Fibroblast of peridontal ligament (primary cell): ENCODE data around the gene PPRC1.

Experiments
- DNase-seq: peaks from one replicate; pipeline ENCODE4 v3.0.0-alpha.2; 2010; ENCODE audit errors: extremely low read depth

Gene PPRC1

GRCh38 chr10:102188941-102189898 is 56.4 kb downstream of the PPRC1 start:
- peak; percentile 16 for DNase-seq

DNA sequence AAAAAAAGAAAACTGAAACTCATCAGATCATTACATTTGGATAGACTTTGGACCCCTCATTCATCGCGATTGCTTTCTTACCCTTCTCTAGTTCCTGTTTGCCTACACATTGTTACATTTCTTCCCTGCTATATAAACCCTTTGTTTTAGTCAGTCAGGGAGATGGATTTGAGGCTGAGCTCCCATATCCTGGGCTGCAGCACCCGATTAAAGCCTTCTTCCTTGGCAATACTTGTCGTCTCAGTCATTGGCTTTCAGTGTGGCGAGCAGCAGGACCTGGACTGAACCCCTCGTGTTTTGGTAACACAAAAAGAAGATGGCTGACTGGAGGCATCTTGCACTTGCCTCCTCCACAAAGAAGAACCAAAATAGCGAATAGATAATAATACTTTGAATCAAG is 59.1 kb downstream of the PPRC1 start:
- DNase-seq = no peak

GRCh38 chr10:102195296-102195870 is 62.5 kb downstream of the PPRC1 start:
- DNase-seq = no peak

GRCh38 chr10:102196893-102197292 is 64.1 kb downstream of the PPRC1 start:
- no peak for DNase-seq

DNA sequence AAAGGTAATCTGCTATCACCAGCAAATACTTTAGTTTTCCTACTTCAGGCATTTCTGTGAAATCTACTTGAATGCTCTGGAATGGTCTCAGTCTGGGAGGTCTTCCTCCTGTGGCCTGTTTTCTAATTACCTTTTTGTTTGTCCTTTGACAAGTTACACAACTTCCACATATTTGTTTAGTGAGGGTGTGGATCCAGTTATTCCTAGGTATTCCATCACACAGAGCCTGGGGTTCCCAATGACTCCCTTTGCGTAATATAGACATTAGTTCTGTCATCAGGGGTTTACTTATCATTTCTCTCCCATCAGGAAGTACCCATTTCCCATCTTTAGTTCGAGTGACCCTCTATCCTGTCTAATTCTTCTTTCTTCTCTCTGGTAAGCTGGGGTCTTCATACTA is 65.2 kb downstream of the PPRC1 start:
- DNase-seq = no peak
